NCI-H510A (cell line): ENCODE results near the gene TAS2R30.
A peak's percentile ranks its signal among the peaks of the same experiment; 100 is the strongest.

Experiments used
- DNase-seq: peaks from one replicate; lab custom pipeline; 2025; lab: John Stamatoyannopoulos, UW

Gene TAS2R30, protein sequence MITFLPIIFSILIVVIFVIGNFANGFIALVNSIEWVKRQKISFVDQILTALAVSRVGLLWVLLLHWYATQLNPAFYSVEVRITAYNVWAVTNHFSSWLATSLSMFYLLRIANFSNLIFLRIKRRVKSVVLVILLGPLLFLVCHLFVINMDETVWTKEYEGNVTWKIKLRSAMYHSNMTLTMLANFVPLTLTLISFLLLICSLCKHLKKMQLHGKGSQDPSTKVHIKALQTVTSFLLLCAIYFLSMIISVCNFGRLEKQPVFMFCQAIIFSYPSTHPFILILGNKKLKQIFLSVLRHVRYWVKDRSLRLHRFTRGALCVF

DNA sequence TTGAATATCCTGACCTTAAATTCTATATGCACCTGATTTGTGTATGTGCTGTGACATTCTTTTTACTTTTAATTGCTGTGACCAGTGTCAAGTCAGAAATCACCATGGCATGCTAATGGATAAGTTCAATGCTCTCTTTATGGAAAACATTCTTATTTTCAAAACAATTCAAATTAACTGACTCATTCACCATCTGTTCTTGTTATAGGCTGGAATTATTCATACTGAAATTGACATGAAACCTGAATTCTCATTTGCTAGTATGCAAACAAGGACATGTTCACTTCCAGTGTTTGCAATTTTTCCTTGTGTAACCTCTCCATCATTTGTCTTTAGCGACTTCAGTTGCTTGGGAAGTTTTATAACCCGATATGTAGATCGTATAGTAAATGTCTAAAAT is at the start of gene TAS2R30:
TAS2R30 (minus strand) TSS at position 340 of the 400 bp plus-strand sequence. CDS start 400 bp downstream, outside the sequence.
- no peak for DNase-seq

DNA sequence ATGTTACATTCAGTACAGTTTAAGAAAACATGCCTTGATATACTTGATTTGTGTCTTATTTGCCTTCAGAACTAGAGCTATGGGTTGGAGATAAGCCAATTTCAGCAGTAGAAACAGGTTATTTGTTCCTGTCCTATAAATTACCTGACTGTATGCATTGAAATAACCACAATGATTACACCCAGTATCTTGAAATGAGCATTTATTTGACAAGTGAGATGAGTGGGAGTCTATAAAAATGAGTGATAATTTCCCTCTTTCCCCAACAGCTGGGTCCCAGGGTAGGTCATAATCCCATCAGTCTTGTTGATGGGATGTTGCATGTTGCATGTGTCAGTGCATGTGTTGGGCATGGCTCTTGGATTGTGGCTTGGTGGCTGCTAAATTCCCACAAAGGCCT is 48.6 kb upstream of the TAS2R30 start:
- no peak for DNase-seq

DNA sequence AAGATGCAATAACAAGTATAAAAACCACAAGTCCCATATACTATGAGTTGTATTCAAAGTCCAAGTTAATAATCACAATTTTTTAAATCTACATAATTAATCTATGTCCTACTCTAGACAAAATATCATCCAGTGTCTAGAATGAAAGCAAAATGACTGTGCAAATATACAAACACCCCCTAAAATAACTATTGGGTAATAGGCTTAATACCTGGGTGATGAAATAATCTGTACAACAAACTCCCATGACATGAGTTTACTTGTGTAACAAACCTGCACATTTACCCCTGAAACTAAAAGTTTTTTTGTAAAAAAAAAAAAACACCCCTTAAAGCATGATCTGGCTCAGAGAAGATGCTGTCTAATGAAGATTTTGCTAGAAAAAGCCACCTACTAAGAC is 48.1 kb upstream of the TAS2R30 start:
- DNase-seq = no peak

DNA sequence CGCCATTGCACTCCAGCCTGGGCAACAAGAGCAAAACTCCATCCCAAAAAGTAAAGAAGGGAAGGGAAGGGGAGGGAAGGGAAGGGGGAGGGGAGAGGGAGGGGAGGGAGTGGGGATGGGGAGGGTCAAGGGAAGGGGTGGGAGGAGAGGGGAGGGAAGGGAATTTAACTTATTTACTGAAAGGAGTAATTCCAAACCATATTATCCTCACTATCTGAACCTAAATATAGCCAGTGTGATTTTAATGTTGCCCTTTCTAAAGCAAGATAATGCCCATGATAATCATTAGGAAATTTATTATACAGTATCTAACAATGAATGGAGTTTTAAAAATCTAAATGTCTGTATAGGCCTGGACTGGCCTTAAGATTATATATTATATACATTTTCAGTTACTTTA is 43.8 kb upstream of the TAS2R30 start:
- no peak for DNase-seq

DNA sequence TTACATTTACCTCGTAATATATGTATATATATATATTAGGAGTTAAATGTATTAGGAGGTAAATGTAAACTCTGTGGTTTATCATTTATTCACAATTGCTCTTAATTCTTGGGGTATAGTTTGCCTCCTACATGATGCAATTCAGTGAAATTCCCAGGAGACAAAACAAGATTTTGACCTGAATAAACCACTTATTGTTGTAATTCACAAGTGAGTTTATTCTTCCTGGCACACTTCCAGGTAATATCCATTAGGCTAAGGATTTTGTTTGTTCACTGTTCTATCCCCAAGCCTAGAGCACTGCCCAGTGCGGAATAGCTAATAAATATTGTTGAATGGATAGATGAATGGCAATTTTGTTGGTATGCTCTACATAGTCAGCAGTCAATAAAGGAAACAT is 39.6 kb upstream of the TAS2R30 start:
- no peak for DNase-seq

DNA sequence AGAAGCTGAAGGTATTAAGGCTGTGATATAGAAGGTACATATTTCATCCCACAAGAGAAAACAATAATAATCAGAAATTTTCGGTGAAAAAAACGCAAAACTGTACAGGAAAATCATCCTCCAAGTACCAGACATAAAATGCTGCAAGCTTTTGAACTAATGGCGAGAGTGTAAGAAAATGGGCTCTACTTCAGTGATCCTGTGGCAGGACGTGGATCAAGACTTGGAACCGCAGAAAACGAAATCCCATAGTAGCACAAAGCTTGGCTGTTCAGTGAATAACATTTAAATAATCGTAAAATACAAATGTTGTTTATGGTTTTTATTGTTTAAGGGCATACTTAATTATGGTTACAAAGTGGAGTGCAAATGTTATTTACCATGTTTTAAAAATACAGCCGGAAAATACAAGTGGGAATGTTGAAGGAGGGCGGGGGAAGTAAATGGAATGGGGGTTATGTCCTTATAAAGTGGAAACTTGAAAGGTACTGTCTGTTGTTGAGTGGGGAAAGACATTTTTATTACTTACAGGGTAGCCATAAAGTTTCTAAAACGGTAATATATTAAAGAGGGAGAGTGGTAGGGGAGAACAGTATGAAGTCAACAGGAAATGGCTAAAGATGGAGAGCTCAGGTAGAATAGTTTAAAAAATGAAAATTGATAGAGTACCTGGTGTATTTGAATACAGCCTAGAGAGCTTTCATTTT is 37.7 kb upstream of the TAS2R30 start:
- DNase-seq = no peak

DNA sequence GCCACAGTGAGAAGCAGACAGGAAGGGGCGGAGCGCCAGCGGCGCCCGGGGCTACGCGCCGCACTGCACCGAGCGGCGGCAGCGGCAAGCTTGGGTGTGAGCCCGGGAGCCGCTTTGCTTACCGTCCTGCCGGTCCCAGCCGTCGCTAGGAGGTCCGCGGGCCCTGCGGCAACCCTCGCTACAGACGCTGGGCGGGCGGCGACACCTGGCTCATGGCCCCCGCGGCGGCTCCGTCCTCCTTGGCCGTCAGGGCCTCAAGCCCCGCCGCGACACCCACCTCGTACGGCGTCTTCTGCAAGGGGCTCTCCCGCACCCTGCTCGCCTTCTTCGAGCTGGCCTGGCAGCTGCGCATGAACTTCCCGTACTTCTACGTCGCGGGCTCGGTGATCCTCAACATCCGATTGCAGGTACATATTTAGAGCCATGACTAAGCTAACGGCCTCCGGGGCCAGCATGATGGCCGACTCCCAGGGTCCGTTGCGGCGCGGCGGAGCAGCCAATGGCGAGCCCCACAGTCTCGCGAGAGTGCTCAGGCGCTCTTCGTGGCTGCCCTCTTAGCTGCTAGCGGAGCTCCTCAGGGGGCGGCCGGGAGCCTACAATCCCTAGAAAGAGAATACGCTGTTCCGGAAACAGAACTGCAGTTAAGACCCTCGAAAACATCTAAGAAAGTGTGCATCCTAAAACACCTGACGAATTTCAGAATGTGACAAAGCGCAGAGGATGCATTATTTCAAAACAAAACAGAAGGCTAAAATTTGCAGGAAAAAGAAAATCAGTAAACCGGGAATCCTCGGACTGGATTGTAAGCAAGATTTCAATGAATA is 36.9 kb upstream of the TAS2R30 start, which contains the start of gene SMIM10L1:
SMIM10L1 (plus strand) TSS at position 50 of the 824 bp plus-strand sequence; CDS start at position 213, 163 bp downstream.
- peak; percentile 94 for DNase-seq

DNA sequence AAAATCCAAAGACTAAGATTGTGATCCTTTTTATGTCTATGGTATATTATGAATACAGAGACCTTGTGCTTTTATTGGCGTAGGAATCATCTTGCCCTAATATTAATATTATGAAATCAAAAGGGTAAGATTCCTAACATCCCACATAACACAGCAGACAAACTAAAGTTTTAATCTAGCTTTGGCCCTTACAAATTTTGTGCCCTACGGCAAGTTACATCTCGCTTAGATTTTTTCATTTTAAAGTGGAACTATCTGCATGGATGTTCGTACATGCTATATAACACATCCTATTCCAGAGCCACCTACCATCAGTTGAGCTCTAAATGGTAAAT is 36.3 kb upstream of the TAS2R30 start:
- no peak for DNase-seq

DNA sequence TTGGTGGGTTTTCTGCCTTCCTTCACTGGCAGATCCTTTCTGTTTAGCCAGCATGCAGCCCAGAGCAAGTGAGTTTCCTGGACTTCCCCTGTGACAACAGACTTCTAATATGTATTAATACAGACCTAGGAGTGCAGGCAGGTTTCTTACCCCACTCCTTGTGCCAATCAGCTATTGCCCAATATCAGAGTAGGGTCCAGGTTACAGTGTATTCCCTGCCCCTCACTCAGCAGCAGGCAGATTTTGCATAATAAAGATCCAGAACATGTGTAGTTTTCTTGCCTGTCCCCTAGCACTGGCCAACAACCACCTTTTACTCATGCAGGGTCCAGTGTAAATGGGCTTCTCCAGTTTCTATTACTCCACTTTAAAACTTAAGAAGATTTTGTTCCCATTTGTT is 31.9 kb upstream of the TAS2R30 start:
- DNase-seq = no peak

DNA sequence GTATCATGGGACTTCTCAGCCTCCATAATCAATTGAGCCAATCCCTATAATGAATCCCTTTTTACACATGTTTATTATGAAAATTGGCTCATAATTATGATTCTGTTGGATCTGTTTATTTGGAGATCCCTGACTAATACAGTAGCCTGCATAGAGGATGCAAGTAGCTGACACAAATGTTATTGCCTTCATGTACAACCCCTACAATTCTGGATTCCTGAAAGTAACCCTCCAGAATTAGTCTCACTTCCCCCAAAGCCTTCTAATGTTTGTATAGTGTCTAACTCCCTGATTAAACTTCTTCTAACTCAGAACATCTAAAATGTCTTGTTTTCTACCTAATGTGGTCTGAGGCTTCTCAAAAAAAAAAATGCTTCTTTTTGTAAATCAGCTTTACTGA is 29.9 kb upstream of the TAS2R30 start:
- DNase-seq = no peak

DNA sequence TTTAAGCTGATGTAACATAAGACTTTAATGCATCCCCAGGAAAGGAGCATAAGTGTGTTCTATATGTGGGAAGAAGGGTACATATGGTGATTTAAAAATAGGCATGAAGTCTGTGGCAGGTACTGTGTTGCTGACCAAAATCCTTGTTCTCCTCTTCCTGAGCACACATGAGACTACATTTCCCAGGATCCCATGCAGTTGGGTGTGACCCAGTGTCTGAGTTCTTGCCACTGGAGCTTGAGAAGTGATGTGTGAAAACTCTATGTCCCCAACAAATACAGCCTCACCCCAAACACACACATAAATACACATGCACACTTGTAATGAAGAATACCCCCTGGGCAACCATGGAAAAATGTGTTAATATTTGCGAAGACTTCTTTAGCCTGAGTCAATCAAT is 28.1 kb upstream of the TAS2R30 start:
- DNase-seq = no peak

DNA sequence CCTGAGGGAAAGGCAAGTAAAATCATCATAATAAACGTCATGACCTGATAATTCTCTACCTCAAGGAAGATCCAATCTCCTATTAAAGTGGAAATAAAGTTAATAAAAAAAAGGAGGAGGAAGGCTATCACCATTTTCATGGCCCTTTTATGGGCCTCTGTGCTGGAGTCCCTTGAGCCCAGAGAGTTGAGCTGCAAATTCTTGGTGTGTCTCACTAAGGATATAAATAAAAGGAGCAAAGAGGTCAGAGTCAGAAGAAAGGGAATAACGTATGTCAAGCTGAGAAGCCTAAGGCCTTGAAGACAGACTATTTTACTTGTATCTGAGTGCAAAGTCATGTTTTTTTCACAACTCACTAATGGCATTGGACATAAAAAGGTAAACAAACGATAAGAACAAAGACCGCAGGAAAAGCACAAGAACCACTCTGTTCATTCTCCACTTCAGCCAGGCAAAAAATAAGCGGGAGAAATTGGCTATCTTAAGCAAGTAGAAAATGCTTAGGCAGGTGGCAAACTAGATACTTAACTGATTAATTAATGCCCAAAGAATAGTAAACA is 24.5 kb upstream of the TAS2R30 start:
- DNase-seq = no peak

DNA sequence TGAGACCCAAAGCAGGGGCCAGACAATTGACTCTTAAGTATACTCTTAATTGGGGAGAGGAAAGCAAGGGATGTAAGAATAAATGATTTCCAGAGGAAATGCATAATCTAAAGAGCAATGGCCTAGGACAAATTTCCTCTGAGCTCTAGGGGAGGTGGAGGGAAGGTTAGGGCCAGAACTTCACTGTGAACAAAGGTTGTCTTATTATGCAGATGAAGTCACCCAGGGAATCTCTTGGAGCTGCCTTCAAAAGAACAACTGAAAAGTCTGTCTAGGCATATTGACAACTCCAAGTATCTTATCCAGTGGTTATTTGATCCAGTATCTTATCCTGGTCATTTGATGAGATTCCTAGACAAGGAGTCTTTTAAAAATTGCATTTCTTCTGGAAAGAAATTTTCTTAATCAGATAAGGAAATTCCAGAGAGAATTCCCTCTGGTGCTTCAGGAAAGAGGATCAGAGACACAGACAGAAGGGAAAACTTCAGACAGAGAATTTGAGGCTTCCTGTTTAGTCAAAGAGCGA is 20.0 kb upstream of the TAS2R30 start:
- DNase-seq = no peak

DNA sequence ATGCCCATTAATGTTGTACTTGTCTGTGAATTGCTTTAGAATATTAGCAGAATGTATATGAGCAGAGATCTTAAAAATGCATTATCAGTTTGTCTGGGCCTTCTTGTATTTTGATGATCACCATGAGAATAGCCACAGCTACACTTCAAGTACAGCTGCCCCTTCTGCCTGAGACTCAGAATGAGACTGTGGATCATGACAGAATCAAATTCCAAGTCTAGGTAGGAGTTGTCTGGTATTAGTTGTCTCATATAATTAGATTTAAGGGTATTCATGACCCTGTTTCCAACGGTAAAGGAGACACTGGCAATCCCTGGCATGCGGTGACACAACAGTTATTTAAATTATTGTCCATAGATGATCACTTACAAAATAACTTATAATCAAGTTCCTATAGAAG is 18.3 kb upstream of the TAS2R30 start:
- no peak for DNase-seq

DNA sequence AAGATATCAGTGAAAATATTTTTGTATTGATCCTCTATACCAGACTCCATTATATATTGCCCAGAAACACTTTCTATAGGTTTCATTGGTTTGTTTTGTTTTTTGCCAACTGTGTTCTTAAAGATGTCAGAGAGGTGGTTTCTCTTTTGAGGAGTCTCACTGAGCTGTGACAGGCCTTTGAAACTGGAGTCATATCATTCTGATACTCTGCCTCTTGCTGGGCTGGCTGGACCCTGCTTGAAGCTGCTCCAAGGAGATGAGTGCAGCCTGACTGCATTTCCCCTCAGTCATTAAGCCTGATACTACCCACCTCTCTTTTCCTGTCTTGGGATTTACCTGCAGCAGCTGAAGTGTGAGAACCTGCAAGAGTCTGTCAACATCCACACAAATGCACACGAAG is 16.4 kb upstream of the TAS2R30 start:
- no peak for DNase-seq

DNA sequence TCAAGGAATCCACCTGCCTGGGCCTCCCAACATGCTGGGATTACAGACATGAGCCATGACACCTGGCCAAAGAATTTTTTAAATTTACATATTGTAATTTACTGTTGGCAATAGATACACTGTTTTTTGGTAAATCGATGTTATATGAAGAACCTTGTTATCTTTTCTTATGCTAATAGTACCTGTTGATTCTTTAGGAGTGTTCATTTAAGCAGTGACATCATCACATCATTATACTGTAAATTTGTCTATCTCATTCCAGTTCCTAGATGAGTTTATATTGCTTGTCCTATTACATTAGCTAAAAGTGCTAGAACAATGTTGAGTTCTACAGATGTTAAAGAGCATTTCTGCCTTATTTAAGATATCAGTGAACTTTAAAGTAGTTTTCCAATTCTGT is 13.0 kb upstream of the TAS2R30 start:
- DNase-seq = no peak

DNA sequence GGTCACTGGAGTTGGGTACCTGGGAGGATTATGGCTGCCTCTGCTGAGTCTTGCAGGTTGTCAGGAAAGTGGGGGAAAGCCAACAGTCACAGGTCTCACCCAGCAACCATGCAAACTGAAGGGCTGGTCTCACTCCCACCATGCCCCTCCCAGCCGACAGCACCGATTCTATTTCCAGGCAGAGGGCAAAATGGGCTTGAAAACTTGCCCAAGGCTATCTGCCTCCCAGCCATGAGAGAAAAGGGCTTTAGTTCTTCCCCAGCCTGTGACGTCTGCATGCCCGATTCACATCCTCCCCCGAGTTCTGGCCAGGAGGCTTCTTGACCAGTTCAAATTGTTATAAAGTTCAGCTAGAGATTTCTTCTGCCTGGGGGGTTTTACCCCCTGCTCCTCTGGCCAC is 9.9 kb upstream of the TAS2R30 start:
- DNase-seq = no peak

DNA sequence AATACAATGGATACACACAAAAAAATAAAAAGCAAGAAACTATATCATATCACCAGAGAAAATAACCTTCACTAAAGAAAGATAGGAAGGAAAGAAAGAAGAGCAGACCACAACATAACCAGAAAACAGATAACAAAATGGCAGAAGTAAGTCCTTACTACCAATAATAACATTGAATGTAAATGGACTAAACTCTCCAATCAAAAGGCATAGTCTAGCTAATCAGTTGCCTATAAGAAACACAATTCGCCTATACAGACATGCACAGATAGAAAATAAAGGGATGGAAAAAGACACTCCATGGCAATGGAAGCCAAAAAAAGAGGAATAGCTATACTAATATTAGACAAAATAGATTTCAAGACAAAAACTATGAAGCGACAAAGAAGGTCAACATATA is 8.9 kb upstream of the TAS2R30 start:
- DNase-seq = no peak

DNA sequence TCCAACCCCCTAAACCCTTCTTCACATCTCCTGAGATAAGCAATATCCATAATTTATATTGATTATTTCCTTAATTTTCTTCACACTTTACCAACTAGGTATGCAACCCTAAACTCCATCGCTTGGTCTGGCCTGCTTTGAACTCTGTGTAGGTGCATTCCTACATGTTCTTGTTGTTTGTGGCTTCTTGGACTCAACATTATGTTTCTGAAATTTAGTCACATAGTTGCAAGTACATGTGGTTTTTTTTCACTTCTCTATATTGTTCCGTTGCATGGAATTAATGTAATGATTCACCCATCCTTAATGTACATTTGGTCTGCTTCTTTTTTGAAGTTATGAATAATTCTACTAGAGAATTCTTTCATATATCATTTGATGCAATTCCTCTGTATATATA is 1.6 kb upstream of the TAS2R30 start:
- no peak for DNase-seq

DNA sequence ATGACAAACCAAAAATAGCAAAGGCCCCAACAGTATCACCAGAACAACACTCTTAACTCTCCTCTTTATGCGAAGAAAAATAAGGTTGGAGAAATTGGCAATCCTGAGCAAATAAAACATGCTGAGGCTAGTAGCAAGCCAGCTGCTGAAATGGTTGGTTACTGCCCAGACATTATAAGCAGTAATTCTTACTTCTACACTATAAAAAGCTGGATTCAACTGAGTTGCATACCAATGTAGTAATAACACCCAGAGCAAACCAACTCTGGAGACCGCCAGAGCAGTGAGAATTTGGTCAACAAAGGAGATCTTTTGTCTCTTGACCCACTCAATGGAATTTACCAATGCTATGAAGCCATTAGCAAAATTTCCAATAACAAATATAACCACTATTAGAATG is 628 bp downstream of the TAS2R30 start:
- DNase-seq = no peak

DNA sequence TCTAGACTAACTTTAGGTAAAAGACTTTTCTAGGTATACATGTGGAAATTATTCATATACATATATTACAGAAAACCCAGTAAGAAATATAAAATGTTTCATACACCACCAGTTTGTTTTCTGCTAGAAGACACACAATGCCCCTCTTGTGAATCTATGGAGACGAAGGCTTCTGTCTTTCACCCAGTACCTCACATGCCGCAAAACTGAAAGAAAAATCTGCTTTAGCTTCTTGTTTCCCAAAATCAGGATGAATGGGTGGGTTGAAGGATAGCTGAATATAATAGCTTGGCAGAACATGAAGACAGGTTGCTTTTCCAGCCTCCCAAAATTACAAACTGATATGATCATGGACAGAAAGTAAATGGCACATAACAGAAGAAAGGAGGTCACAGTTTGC is 1.3 kb downstream of the TAS2R30 start:
- no peak for DNase-seq

DNA sequence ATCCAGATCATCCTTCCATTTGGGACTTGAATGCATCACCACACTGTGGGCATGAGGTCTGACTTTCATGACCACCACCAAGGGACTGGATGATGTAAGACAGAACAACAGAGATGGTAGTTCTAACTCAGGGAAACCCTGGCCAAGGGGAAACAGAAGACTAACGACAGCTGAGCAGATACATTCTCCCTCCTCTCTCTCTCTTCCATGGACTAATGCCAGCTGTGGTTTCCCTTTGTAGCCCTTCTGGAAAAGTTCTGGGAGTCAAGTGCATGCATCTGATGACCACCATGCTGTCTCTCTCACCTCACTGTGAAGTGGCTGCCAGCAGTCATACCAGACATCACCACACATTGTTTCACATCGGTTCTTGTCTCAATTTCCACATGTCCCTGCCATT is 3.4 kb downstream of the TAS2R30 start:
- no peak for DNase-seq
